Measurements from ENCODE around the gene PLXDC2.

The PLXDC2 gene

DNA sequence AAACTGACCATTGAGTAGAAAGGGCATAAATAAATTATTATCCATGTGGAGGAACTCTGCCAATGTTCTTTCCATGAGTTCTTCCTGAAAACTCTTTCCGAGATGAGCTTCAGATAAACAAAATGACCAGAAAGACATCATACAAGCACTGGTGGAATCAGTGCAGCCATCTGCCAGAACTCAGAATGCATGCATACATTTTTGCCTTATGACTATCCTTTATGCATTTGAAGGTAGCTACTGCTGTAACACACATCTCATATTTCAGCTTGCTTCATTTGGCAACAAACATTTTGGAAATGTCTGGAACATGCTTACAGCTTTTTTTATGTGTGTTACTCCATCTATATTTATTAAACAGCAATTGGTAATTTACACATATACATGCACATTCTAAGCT, 448.9 kb downstream of the PLXDC2 start:
- Histone ChIP-seq H3K4me1 (no peaks in the 10 kb centered on the region), H3K36me3 (peaks cover 0 to 16% (median 0%) of the 10 kb centered on the region in 3 donors), H3K9me3 (no peaks in the 10 kb centered on the region), H3K27ac (no peak overlapping the region), H3K27me3 (no peaks in the 10 kb centered on the region), H3K4me3 (no peak overlapping the region)
- intact Hi-C loops (cut with DNase I; ENCODE audit: low total_unique reads), result no loop called here
- TF ChIP-seq, protein P1, sequence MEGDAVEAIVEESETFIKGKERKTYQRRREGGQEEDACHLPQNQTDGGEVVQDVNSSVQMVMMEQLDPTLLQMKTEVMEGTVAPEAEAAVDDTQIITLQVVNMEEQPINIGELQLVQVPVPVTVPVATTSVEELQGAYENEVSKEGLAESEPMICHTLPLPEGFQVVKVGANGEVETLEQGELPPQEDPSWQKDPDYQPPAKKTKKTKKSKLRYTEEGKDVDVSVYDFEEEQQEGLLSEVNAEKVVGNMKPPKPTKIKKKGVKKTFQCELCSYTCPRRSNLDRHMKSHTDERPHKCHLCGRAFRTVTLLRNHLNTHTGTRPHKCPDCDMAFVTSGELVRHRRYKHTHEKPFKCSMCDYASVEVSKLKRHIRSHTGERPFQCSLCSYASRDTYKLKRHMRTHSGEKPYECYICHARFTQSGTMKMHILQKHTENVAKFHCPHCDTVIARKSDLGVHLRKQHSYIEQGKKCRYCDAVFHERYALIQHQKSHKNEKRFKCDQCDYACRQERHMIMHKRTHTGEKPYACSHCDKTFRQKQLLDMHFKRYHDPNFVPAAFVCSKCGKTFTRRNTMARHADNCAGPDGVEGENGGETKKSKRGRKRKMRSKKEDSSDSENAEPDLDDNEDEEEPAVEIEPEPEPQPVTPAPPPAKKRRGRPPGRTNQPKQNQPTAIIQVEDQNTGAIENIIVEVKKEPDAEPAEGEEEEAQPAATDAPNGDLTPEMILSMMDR (IDR thresholded peaks at IDR 0.05), result no peak
- no peak for DNase-seq

GRCh38 chr10:20267734-20268133, 451.5 kb downstream of the PLXDC2 start:
- H3K9me3 ChIP-seq, result no peaks in the 10 kb centered on the region
- DNase-seq, result no peak
- intact Hi-C loops (cut with DNase I; ENCODE audit: low total_unique reads), result no loop called here

DNA sequence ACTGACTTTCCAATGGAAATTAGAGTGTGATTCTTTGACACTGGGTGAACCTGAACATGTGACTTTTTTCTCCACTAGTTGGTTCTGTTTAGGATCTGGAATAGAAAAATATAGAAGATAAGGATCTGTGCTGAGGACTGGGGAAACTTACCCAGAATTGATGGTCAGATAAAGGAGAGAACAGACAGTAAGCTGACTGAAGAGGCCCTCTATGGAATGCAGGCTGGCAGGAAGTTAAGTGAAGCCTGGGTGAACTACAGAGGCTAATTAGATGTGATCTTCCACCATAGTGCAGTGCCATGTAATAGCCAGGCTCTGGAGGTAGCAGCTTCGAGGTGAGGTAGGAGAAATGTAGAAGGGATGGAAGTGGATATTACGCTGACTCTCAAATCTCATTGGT, 455.3 kb downstream of the PLXDC2 start:
- DNase-seq, result no peak
- no peak overlapping the region for H3K27ac ChIP-seq
- no peak overlapping the region for H3K4me3 ChIP-seq
- no peaks in the 10 kb centered on the region for H3K9me3 ChIP-seq
- intact Hi-C loops (cut with DNase I; ENCODE audit: low total_unique reads), result no loop called here
- TF ChIP-seq, protein P1 (IDR thresholded peaks at IDR 0.05), result no peak
- H3K27me3 ChIP-seq, result no peaks in the 10 kb centered on the region
- no peaks in the 10 kb centered on the region for H3K36me3 ChIP-seq
- no peaks in the 10 kb centered on the region for H3K4me1 ChIP-seq

More at GRCh38 chr10:20267734-20268133, 451.5 kb downstream of the PLXDC2 start:
- H3K27me3 ChIP-seq, result no peaks in the 10 kb centered on the region
- peaks cover 0 to 2% (median 0%) of the 10 kb centered on the region in 3 donors for H3K36me3 ChIP-seq
- TF ChIP-seq, protein P1 (IDR thresholded peaks at IDR 0.05), result no peak
- no peak overlapping the region for H3K4me3 ChIP-seq
- H3K4me1 ChIP-seq, result no peaks in the 10 kb centered on the region
- H3K27ac ChIP-seq, result no peak overlapping the region

- no peak overlapping the region for H3K27ac ChIP-seq
- intact Hi-C loops (cut with DNase I; ENCODE audit: low total_unique reads), result no loop called here
- no peaks in the 10 kb centered on the region for H3K36me3 ChIP-seq
- H3K4me1 ChIP-seq, result no peaks in the 10 kb centered on the region
- H3K9me3 ChIP-seq, result no peaks in the 10 kb centered on the region
- H3K4me3 ChIP-seq, result no peak overlapping the region
- TF ChIP-seq, protein P1 (IDR thresholded peaks at IDR 0.05), result no peak
- H3K27me3 ChIP-seq, result no peaks in the 10 kb centered on the region
- DNase-seq, result no peak
These were observed 456.4 kb downstream of the PLXDC2 start for GRCh38 chr10:20272608-20273007.

DNA sequence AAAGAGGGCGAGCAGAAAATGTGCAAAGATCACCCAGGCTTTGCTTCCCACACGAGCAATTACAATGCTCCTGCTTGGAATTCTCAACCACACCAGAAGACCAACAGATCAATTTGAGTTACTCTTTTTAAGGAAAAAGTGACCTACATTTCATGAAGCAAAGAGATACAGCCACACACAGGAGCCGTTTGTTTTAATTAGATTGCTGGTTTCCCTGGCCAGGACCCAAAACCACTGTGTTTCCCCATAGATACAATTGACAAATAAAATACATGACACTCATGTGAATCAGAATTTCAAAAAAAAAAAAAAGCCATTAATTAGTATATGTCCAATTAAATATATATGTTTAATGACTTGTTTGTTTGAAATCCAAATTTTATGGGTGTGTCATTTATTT, 458.3 kb downstream of the PLXDC2 start:
- Histone ChIP-seq H3K4me3 (no peak overlapping the region), H3K36me3 (peaks cover 2 to 3% (median 3%) of the 10 kb centered on the region in 3 donors), H3K27ac (no peak overlapping the region), H3K27me3 (no peaks in the 10 kb centered on the region), H3K4me1 (no peaks in the 10 kb centered on the region), H3K9me3 (no peaks in the 10 kb centered on the region)
- intact Hi-C loops (cut with DNase I; ENCODE audit: low total_unique reads), result no loop called here
- TF ChIP-seq, protein P1 (IDR thresholded peaks at IDR 0.05), result no peak
- DNase-seq, result no peak

Measured in tibial artery (tissue), 4 donors.